Measurements from ENCODE around the gene AK2.

DNA sequence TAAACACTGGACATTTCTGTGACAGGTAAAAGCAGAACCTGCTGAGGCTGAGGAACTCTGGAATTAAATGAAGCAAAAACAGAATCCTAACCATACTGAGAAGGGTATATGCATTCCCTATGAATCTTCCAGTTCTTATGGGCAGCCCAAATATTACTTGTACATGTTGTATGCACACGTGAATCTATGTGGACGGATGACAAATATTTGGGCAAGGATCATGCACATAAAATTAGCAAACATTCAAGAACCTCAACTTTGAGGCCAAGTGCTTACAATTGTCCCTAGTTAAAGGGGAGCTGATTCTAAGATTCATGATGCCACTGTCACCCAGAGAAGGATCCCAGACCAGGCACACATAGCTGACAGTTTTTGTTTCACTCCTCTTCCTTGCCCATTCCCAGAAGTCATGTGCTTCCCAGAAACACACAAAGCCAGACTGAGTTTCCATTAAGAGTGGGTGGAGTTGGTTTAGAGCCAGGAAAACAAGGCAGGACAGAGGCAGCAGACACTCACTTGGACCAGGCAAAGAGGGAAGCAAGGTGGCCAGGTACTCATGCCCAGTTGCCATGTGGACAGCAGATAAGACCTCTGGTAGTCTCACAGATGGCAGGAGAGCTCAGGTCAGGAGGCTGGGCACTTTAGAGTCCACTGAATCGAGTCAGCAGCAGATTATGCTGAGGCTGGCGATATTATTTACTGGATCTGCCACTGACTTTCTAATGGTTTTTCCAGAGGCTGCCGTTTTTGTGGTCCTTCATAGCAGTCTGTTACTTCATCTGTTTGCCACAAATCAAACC lies 25.6 kb downstream of the AK2 start:
- TF ChIP-seq CTCF (IDR thresholded peaks at IDR 0.05; ENCODE audit: low read depth, low read length, missing input control) (peak; percentile 5), ATF3 (IDR thresholded peaks at IDR 0.05) (no peak), YY1 (IDR thresholded peaks at IDR 0.05) (peak; percentile 78), RAD21 (IDR thresholded peaks at IDR 0.05) (peak; percentile 59 to 70), TAF1 (conservative IDR thresholded peaks at IDR 0.05) (no peak), FOXA1 (IDR thresholded peaks at IDR 0.05) (peak; percentile 70), RXRA (IDR thresholded peaks at IDR 0.05) (peak; percentile 87 to 96), SP1 (IDR thresholded peaks at IDR 0.05) (peak; percentile 81), NR2F2 (IDR thresholded peaks at IDR 0.05) (no peak), GABPA (IDR thresholded peaks at IDR 0.05 in 1 of 2, conservative IDR thresholded peaks at IDR 0.05 in 1 of 2) (peak in 1 of 2 donors; percentile 34)
- TF ChIP-seq, protein P1, sequence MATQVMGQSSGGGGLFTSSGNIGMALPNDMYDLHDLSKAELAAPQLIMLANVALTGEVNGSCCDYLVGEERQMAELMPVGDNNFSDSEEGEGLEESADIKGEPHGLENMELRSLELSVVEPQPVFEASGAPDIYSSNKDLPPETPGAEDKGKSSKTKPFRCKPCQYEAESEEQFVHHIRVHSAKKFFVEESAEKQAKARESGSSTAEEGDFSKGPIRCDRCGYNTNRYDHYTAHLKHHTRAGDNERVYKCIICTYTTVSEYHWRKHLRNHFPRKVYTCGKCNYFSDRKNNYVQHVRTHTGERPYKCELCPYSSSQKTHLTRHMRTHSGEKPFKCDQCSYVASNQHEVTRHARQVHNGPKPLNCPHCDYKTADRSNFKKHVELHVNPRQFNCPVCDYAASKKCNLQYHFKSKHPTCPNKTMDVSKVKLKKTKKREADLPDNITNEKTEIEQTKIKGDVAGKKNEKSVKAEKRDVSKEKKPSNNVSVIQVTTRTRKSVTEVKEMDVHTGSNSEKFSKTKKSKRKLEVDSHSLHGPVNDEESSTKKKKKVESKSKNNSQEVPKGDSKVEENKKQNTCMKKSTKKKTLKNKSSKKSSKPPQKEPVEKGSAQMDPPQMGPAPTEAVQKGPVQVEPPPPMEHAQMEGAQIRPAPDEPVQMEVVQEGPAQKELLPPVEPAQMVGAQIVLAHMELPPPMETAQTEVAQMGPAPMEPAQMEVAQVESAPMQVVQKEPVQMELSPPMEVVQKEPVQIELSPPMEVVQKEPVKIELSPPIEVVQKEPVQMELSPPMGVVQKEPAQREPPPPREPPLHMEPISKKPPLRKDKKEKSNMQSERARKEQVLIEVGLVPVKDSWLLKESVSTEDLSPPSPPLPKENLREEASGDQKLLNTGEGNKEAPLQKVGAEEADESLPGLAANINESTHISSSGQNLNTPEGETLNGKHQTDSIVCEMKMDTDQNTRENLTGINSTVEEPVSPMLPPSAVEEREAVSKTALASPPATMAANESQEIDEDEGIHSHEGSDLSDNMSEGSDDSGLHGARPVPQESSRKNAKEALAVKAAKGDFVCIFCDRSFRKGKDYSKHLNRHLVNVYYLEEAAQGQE (IDR thresholded peaks at IDR 0.05), result peak; percentile 66
- TF ChIP-seq, protein P2, sequence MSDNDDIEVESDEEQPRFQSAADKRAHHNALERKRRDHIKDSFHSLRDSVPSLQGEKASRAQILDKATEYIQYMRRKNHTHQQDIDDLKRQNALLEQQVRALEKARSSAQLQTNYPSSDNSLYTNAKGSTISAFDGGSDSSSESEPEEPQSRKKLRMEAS (IDR thresholded peaks at IDR 0.05), result peak; percentile 98
